HPDE6-E6E7 (cell line): ENCODE measurements around the gene GALNT13.
A peak's percentile ranks its signal among the peaks of the same experiment; 100 is the strongest.

Experiments
- DNase-seq: peaks from one replicate; pipeline ENCODE4 v3.0.0; 2011; ENCODE audit warnings: missing footprints; ENCODE audit errors: extremely low spot score

GALNT13 gene

GRCh38 chr2:153944800-153945199 is 73.1 kb downstream of the GALNT13 start:
- no peak for DNase-seq

GRCh38 chr2:153946036-153946435 is 74.3 kb downstream of the GALNT13 start:
- DNase-seq = no peak

DNA sequence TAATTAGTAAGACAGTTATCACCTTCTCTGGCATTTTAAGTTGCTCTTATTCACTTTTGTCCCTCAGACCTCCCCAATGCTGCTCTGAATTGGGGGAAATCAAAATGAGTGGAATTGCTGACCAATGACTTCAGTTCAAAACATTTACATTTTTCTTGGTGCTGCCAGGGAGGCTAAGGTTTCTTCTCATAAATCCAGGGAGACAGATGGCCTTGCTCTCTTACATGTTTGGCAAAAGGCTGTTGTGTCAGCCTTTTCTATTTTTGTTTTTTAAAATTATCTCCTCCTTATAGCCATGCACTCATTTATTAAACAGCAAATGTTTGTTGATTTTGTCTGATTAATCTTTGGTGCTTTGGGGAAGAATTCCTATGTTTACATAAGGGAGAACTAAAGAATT is 82.0 kb downstream of the GALNT13 start:
- no peak for DNase-seq

GRCh38 chr2:153963256-153963655 is 91.5 kb downstream of the GALNT13 start:
- no peak for DNase-seq

GRCh38 chr2:153967248-153967973 is 95.7 kb downstream of the GALNT13 start:
- DNase-seq = no peak

GRCh38 chr2:153971250-153971649 is 99.5 kb downstream of the GALNT13 start:
- no peak for DNase-seq

- no peak for DNase-seq
Measured at GRCh38 chr2:153971855-153972254, 100.1 kb downstream of the GALNT13 start.

- DNase-seq = no peak
Measured at GRCh38 chr2:153972412-153972811, 100.7 kb downstream of the GALNT13 start.

GRCh38 chr2:153986488-153987229 is 114.9 kb downstream of the GALNT13 start:
- peak; percentile 15 for DNase-seq

- DNase-seq = no peak
Measured at GRCh38 chr2:153990771-153991170, 119.0 kb downstream of the GALNT13 start.

GRCh38 chr2:154013514-154013913 is 141.8 kb downstream of the GALNT13 start:
- DNase-seq = no peak

- no peak for DNase-seq
Measured at GRCh38 chr2:154015233-154015632, 143.5 kb downstream of the GALNT13 start.

DNA sequence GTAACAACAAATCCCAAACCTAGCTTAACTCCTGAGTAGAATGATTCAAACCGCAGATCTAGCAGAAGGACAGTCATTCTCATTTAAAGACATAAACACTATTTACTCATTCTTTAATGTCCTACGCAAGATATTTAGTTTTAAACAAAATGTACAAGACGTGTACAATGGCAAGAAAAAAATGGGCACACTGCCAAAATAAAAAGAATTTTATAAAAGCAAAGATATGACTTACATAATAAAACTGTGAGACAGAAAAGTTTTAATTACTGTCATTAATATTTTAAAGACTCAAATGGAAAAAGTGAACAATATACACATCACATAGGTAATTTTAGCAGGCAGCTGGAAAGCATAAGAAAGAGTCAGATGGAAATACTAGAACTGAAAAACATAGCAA is 157.8 kb downstream of the GALNT13 start:
- DNase-seq = no peak

DNA sequence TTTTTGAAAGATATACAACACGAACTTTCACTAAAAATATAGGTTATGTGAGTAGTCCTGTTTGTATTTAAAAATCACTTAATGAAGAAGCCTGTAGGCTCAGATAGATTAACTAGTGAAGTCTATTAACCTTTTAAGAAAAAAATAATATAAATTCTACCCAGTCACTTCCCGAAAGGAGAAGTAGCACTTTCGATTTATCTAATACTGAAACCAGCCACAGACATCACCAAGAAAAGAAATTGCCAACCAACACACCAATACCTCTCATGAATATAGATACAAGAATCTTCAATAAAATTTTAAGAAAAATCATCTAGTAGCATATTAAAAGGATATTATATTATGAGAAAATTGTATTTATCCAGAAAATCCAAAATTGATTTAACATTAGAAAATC is 160.5 kb downstream of the GALNT13 start:
- no peak for DNase-seq

DNA sequence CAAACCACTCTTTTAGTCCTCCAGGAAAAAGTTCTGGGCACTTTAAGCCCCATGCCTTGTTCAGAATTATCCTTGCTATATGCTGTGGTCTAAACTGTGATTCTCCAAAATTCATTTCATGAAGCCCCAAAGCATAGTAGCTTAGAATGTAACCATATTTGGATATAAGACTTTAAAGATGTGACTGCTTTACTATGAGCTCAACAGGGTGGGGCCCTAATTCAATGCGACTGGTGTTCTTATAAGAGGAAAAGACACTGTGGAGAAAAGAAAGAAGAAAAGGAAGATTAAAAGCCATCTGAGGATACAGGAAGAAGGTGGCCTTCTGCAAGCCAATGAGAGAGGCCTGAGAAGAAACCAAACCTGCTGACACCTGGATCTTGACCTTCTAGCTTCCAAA is 174.8 kb downstream of the GALNT13 start:
- no peak for DNase-seq

- DNase-seq = no peak
Measured at GRCh38 chr2:154048905-154049304, 177.2 kb downstream of the GALNT13 start.

- DNase-seq = no peak
Measured at GRCh38 chr2:154049561-154049960, 177.8 kb downstream of the GALNT13 start.

DNA sequence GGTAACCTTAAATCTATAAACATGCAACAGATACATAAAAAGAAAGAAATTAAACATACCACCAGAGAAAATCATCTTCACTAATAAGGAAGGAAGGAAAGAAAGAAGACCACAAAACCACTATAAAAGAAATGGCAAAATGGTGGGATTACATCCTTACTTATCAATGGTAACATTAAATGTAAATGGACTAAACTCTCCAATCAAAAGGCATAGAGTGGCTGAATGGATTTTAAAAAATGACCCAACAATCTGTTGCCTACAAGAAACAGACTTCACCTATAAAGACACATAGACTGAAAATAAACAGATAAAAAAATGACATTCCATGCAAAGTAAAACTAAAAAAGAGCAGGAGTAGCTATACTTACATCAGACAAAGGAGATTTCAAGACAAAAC is 195.4 kb downstream of the GALNT13 start:
- DNase-seq = no peak

GRCh38 chr2:154078926-154079325 is 207.2 kb downstream of the GALNT13 start:
- no peak for DNase-seq

- no peak for DNase-seq
Measured at GRCh38 chr2:154092571-154092970, 220.8 kb downstream of the GALNT13 start.

- no peak for DNase-seq
Measured at GRCh38 chr2:154093856-154094255, 222.1 kb downstream of the GALNT13 start.

DNA sequence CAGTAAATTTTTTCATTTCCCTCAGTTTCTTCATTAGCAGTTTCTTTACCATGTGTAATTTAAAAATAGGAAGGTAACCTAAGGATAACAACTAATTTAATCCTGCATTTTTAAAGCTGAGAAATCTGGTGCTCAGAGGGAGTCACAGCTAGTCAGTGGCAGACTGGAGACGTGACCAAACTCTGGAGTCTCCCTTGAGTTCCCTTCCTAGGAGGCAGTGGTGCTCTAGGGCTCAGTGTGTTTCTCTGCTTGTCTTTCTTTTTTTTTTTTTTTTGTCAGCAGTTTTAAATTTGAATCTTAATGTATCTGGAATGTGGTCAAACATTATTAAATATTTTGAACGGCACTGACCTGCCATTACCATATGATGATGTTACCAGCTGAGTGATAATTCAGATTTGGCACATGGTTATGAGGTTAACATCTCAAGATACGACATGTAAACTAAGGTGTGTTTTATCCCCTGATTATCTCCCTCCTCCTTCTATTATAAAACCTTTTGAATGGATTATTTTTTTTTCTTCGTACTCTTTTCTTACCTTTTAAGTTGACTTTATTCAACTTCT is 226.2 kb downstream of the GALNT13 start:
- peak; percentile 26 for DNase-seq

DNA sequence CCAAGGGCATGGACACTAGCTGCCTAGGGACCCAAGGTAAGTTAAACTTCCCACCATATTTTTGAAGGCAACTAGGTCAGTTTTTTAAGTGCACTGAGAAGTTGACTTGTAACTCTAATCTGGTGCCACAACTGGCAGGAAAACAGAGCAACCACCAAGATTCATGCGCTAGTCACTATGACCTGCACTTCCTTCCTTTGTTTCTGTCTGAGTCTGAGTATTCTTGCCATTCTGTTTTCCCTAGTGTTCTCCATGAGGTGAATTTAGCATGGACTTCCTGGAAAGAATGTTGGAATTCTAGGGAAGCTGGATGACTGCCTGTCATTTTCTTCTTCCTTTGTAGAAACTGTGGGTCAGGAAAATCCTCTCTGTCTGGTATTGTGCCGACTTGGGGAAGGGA is 249.0 kb downstream of the GALNT13 start:
- DNase-seq = no peak
